ENCODE measurements around the gene KANK2.

The KANK2 gene

GRCh38 chr19:11205939-11206570 lies 8.7 kb upstream of the KANK2 start:
- Histone ChIP-seq H3K9me3 (peaks cover 6% of the 10 kb centered on the region; the same call in 1 of the 2 replicates), H3K36me3 (no peaks in the 10 kb centered on the region), H3K4me3 (ENCODE audit: low read depth, low read length) (no peak overlapping the region), H3K4me1 (peaks cover 7% of the 10 kb centered on the region), H3K27me3 (no peaks in the 10 kb centered on the region)
- DNase-seq, result no peak
- no peak for TF ChIP-seq CTCF (IDR thresholded peaks at IDR 0.05; ENCODE audit: low read depth, low read length)

- Histone ChIP-seq H3K36me3 (no peaks in the 10 kb centered on the region), H3K4me1 (peaks cover 7% of the 10 kb centered on the region), H3K27me3 (no peaks in the 10 kb centered on the region), H3K9me3 (no peaks in the 10 kb centered on the region), H3K4me3 (ENCODE audit: low read depth, low read length) (no peak overlapping the region)
- no peak for DNase-seq
- no peak for TF ChIP-seq CTCF (IDR thresholded peaks at IDR 0.05; ENCODE audit: low read depth, low read length)
These were observed 7.6 kb upstream of the KANK2 start for GRCh38 chr19:11204943-11205349.

- H3K36me3 ChIP-seq, result no peaks in the 10 kb centered on the region
- H3K27me3 ChIP-seq, result no peaks in the 10 kb centered on the region
- no peak for TF ChIP-seq CTCF (IDR thresholded peaks at IDR 0.05; ENCODE audit: low read depth, low read length)
- H3K4me3 ChIP-seq (ENCODE audit: low read depth, low read length), result no peak overlapping the region
- H3K9me3 ChIP-seq, result no peaks in the 10 kb centered on the region
- no peak for DNase-seq
- peaks cover 7% of the 10 kb centered on the region for H3K4me1 ChIP-seq
These were observed 6.8 kb upstream of the KANK2 start for GRCh38 chr19:11204076-11204602.

- peak; percentile 85 for DNase-seq
- no peaks in the 10 kb centered on the region for H3K27me3 ChIP-seq
- no peaks in the 10 kb centered on the region for H3K36me3 ChIP-seq
- H3K9me3 ChIP-seq, result no peaks in the 10 kb centered on the region
- TF ChIP-seq CTCF (IDR thresholded peaks at IDR 0.05; ENCODE audit: low read depth, low read length), result peak; percentile 84
- H3K4me1 ChIP-seq, result peaks cover 7% of the 10 kb centered on the region
- H3K4me3 ChIP-seq (ENCODE audit: low read depth, low read length), result no peak overlapping the region; the same call in 1 of the 2 replicates
These were observed 6.1 kb upstream of the KANK2 start for GRCh38 chr19:11203194-11204075.

GRCh38 chr19:11202488-11203193 lies 5.3 kb upstream of the KANK2 start:
- no peak for DNase-seq
- Histone ChIP-seq H3K4me1 (peaks cover 7% of the 10 kb centered on the region), H3K27me3 (no peaks in the 10 kb centered on the region), H3K9me3 (no peaks in the 10 kb centered on the region), H3K36me3 (no peaks in the 10 kb centered on the region), H3K4me3 (ENCODE audit: low read depth, low read length) (no peak overlapping the region)
- no peak for TF ChIP-seq CTCF (IDR thresholded peaks at IDR 0.05; ENCODE audit: low read depth, low read length)
